ENCODE results near the gene MYL5.
"Not testable (repeated sequence)": the region's sequence is repeated elsewhere in the genome, so short reads cannot be mapped to it uniquely, and the experiment has no call there.

The MYL5 gene

GRCh38 chr4:674172-675035 lies at the start of gene MYL5, which contains the start of gene ATP5ME:
Gene MYL5 (plus strand): TSS chr4:674542. CDS start chr4:678027, 3,485 bp downstream.
Gene ATP5ME (minus strand): TSS chr4:674276. CDS start chr4:674247, 29 bp downstream.
- peak; percentile 91 for DNase-seq (ENCODE audit: low read depth)

- DNase-seq (ENCODE audit: low read depth), result no peak
Measured at GRCh38 chr4:624705-625590, 49.4 kb upstream of the MYL5 start, which contains the start of gene PDE6B. Gene PDE6B (plus strand): TSS chr4:625573. CDS start chr4:625627, 54 bp downstream.

GRCh38 chr4:625631-626161 lies 48.6 kb upstream of the MYL5 start:
- DNase-seq (ENCODE audit: low read depth), result no peak

- DNase-seq (ENCODE audit: low read depth), result no peak
Measured at GRCh38 chr4:626201-627091, 47.9 kb upstream of the MYL5 start.

GRCh38 chr4:627347-628125 lies 46.8 kb upstream of the MYL5 start:
- no peak for DNase-seq (ENCODE audit: low read depth)

GRCh38 chr4:628311-628741 lies 46.0 kb upstream of the MYL5 start:
- DNase-seq (ENCODE audit: low read depth), result no peak

- DNase-seq (ENCODE audit: low read depth), result no peak
Measured at GRCh38 chr4:628821-629635, 45.3 kb upstream of the MYL5 start.

GRCh38 chr4:629636-629914 lies 44.8 kb upstream of the MYL5 start:
- DNase-seq (ENCODE audit: low read depth), result no peak

GRCh38 chr4:629915-630641 lies 44.3 kb upstream of the MYL5 start:
- DNase-seq (ENCODE audit: low read depth), result no peak

- no peak for DNase-seq (ENCODE audit: low read depth)
Measured at GRCh38 chr4:630656-631055, 43.7 kb upstream of the MYL5 start.

- DNase-seq (ENCODE audit: low read depth), result no peak
Measured at GRCh38 chr4:632196-632790, 42.0 kb upstream of the MYL5 start.

GRCh38 chr4:632926-633325 lies 41.4 kb upstream of the MYL5 start:
- no peak for DNase-seq (ENCODE audit: low read depth)

GRCh38 chr4:633406-633805 lies 40.9 kb upstream of the MYL5 start:
- no peak for DNase-seq (ENCODE audit: low read depth)

- no peak for DNase-seq (ENCODE audit: low read depth)
Measured at GRCh38 chr4:633976-634598, 40.3 kb upstream of the MYL5 start.

- DNase-seq (ENCODE audit: low read depth), result no peak
Measured at GRCh38 chr4:634599-634985, 39.8 kb upstream of the MYL5 start.

- DNase-seq (ENCODE audit: low read depth), result not testable (repeated sequence)
Measured at GRCh38 chr4:635066-635835, 39.1 kb upstream of the MYL5 start.

- no peak for DNase-seq (ENCODE audit: low read depth)
Measured at GRCh38 chr4:635851-636627, 38.3 kb upstream of the MYL5 start.

Measured in HS-5 (cell line).